GM12873 (cell line): Measurements from ENCODE around the gene TSEN15.

Experiments used
- TF ChIP-seq, protein P1 (sequence below): IDR thresholded peaks from 2 replicates; pipeline ENCODE4 v1.5.1; 2012; ENCODE audit warnings: low read depth, mild to moderate bottlenecking, moderate library complexity, low read length, control low read depth; ENCODE audit not compliant: insufficient read depth; ENCODE audit errors: missing control alignments

The TSEN15 gene

DNA sequence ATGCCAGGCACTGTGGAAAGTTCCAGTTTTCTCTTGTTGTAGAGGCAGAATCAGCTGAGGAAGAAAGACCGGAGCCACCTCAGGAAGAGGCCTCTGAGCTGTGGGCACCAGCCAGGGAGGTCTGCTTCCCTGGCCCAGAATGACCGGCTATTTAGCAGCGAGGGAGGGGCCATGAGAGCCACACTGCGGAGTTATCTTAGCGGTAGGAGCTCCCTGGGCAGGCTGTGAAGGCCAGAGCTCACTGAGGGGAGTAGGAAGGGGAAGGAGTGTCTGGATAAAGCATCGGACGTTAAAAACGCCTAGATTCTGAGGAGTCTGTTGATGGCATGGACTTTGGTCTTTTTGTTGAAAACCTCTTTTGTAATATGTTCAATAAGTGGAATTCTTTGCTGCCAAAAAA, 36.5 kb downstream of the TSEN15 start:
- TF ChIP-seq, protein P1, sequence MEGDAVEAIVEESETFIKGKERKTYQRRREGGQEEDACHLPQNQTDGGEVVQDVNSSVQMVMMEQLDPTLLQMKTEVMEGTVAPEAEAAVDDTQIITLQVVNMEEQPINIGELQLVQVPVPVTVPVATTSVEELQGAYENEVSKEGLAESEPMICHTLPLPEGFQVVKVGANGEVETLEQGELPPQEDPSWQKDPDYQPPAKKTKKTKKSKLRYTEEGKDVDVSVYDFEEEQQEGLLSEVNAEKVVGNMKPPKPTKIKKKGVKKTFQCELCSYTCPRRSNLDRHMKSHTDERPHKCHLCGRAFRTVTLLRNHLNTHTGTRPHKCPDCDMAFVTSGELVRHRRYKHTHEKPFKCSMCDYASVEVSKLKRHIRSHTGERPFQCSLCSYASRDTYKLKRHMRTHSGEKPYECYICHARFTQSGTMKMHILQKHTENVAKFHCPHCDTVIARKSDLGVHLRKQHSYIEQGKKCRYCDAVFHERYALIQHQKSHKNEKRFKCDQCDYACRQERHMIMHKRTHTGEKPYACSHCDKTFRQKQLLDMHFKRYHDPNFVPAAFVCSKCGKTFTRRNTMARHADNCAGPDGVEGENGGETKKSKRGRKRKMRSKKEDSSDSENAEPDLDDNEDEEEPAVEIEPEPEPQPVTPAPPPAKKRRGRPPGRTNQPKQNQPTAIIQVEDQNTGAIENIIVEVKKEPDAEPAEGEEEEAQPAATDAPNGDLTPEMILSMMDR: no peak

GRCh38 chr1:184093071-184093470, 41.5 kb downstream of the TSEN15 start:
- TF ChIP-seq, protein P1: no peak

DNA sequence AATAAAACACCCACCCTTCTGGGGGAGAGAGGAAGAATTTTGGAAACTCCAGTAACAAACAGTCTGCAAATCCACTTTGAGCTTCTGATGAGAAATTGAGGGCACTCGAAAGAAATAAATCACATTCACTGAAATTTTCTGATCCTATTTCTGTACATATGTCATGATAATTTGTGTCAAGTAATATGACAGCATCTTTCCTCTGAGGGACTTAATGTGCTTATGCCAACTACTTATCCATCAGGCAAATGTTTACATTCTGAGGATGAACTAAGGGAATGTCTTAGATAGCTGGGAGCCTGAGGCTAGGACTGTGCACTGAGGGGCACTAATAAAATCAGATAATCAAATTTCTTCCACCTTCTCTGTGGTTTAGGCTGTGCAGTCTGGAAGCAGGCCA, 44.5 kb downstream of the TSEN15 start:
- TF ChIP-seq, protein P1: no peak

DNA sequence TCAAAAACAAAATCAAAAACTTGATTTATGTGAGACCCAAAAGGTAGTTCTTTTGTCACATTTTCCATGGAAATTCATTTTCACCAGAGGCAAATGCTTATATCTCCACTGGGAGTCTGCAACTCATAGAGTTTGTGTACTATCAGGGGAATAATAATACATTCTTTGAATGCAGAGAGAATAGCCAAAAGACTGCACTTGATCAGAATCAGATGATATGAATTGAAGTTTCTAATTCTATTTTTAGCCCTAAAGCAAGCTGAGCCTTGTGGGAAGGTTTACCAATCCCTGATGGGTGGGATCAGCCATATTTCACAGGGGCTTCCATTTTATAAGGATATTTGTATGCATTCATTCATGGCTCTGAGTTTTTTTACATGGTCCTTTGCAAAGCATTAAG, 49.6 kb downstream of the TSEN15 start:
- TF ChIP-seq, protein P1: no peak

- TF ChIP-seq, protein P1: no peak
These were observed 50.0 kb downstream of the TSEN15 start for GRCh38 chr1:184101571-184101970.

DNA sequence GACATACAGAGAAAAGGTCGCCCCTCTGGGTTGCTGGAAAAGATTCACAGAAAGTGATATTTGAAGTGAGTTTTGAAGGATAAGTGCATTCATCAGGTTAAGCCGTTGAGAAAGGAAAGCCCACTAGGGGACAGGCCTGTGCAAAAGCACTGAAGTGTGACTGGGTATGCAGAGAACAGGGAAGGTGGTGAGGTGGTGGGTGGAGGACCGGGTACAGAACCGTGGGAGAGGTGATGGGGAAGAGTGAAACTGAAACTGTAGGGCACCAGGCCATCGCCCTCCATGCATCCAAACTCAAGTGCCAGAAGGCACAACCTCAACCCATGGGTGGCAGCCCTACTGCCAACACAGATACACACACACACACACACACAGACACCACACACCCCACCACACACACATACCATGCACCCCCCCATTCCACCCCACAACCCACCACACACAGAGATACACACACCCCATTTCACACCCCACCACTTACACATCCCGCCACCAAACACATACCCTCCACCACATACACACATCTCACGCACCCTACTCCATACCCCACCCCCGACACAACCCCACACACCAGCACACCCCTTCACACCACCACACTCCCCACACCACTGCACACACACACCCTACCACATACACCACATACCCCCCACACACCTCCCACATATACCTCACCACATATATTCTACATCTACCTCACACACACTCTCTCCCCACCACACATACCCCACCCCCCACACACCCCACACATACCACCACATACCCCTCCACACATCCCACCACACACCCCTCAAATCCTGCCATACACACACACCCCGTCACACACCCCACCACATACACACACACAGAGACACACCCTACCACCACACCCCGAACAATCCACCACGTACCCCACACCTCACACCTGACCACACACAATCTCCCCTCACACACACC, 59.0 kb downstream of the TSEN15 start:
- TF ChIP-seq, protein P1: peak; percentile 29

DNA sequence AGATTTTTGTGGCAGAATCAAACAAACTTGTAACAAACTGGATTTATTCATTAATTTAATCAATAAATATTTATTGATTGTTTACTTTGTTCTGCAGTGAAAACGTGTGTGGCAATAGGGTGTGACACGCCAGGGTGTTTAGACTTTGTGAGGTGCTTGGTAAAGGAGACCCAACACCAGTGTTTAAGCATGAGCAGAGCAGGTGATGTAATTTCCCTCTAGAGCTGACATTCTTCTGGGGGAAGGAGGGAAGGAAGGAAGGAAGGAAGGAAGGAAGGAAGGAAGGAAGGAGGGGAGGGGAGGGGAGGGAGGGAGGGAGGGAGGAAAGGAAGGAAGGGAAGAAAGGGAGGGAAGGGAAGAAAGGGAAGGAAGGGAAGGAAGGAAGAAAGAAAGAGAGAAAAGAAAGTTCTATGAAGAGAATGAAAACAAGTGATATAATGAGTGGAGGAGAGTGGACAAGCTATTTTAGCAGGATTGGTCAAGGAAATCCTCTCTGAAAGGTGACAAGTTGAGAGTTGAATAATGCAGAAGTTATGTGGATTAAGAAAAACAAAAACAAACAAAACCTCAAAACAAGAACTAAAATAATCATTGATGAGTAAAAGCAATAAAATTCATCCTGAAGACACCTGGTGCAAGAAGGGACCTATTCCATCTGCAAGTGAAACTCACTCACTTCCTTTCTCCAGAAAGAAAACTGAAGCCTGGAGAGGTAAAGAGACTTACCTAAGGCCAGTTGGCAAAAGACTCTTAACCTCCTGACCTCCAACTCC, 60.8 kb downstream of the TSEN15 start:
- TF ChIP-seq, protein P1: no peak
